GM18498 (cell line): ENCODE measurements around the gene TCOF1.

Experiments
- ATAC-seq: cut with Tn5 transposase; IDR thresholded peaks from one replicate; pipeline ENCODE4 v1.9.1; 2021; ENCODE audit warnings: mild to moderate bottlenecking, moderate library complexity; ENCODE audit not compliant: unreplicated experiment

Gene TCOF1

GRCh38 chr5:150357326-150358260 lies at the start of gene TCOF1:
TCOF1 (plus strand) TSS chr5:150357697; CDS start chr5:150357747, 50 bp downstream.
- ATAC-seq: peak; percentile 93

- no peak for ATAC-seq
These were observed 48.2 kb upstream of the TCOF1 start for GRCh38 chr5:150309101-150309885.

GRCh38 chr5:150309886-150310239 lies 47.6 kb upstream of the TCOF1 start:
- no peak for ATAC-seq

- no peak for ATAC-seq
These were observed 47.3 kb upstream of the TCOF1 start for GRCh38 chr5:150310246-150310645.

- ATAC-seq: no peak
These were observed 46.3 kb upstream of the TCOF1 start for GRCh38 chr5:150311015-150311692.

- ATAC-seq: no peak
These were observed 45.0 kb upstream of the TCOF1 start for GRCh38 chr5:150312518-150312917.

GRCh38 chr5:150313501-150313900 lies 44.0 kb upstream of the TCOF1 start:
- ATAC-seq: no peak

- no peak for ATAC-seq
These were observed 43.4 kb upstream of the TCOF1 start for GRCh38 chr5:150313921-150314716.

- no peak for ATAC-seq
These were observed 42.3 kb upstream of the TCOF1 start for GRCh38 chr5:150315245-150315644.

- ATAC-seq: no peak
These were observed 41.2 kb upstream of the TCOF1 start for GRCh38 chr5:150316320-150316719.

- no peak for ATAC-seq
These were observed 40.2 kb upstream of the TCOF1 start for GRCh38 chr5:150317048-150318003.

- no peak for ATAC-seq
These were observed 38.6 kb upstream of the TCOF1 start for GRCh38 chr5:150318613-150319483.

- no peak for ATAC-seq
These were observed 38.1 kb upstream of the TCOF1 start for GRCh38 chr5:150319484-150319790.

GRCh38 chr5:150320044-150320613 lies 37.4 kb upstream of the TCOF1 start:
- no peak for ATAC-seq

GRCh38 chr5:150321211-150321610 lies 36.3 kb upstream of the TCOF1 start:
- no peak for ATAC-seq

GRCh38 chr5:150321784-150322183 lies 35.7 kb upstream of the TCOF1 start:
- no peak for ATAC-seq

- no peak for ATAC-seq
These were observed 35.3 kb upstream of the TCOF1 start for GRCh38 chr5:150322202-150322601.

- ATAC-seq: no peak
These were observed 34.4 kb upstream of the TCOF1 start for GRCh38 chr5:150323092-150323491.
